WI38 (cell line): ENCODE measurements around the gene LPP.

Experiments used
- H3K4me3 ChIP-seq: 2 replicates; pipeline ENCODE4 v1.5.1; 2011; ENCODE audit warnings: low read depth, mild to moderate bottlenecking, control low read depth, low read length
- TF ChIP-seq, protein P1 (sequence below): IDR thresholded peaks from 2 replicates; pipeline ENCODE4 v1.5.1; 2012; ENCODE audit warnings: low read depth, mild to moderate bottlenecking, control low read depth, low read length

Gene LPP

DNA sequence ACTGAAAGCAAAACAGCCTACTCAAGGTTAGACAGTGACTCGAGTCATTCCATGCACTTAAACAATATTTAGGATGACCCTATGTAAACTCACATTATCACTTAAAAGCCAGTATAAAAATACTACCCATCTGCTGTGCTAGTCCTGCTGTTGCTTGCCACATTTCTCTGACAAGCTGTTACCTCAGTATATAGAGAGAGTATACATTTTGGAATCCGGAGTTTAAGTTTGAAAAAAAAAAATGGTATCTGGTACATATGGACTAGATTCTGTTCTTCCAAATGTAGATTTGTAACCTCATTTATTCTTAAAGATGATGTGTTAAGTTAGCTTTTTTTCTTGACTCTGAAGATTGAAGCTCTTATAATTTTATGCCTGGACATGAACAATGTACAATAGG is 514.0 kb downstream of the LPP start:
- TF ChIP-seq, protein P1, sequence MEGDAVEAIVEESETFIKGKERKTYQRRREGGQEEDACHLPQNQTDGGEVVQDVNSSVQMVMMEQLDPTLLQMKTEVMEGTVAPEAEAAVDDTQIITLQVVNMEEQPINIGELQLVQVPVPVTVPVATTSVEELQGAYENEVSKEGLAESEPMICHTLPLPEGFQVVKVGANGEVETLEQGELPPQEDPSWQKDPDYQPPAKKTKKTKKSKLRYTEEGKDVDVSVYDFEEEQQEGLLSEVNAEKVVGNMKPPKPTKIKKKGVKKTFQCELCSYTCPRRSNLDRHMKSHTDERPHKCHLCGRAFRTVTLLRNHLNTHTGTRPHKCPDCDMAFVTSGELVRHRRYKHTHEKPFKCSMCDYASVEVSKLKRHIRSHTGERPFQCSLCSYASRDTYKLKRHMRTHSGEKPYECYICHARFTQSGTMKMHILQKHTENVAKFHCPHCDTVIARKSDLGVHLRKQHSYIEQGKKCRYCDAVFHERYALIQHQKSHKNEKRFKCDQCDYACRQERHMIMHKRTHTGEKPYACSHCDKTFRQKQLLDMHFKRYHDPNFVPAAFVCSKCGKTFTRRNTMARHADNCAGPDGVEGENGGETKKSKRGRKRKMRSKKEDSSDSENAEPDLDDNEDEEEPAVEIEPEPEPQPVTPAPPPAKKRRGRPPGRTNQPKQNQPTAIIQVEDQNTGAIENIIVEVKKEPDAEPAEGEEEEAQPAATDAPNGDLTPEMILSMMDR: no peak
- H3K4me3 ChIP-seq: no peak overlapping the region

DNA sequence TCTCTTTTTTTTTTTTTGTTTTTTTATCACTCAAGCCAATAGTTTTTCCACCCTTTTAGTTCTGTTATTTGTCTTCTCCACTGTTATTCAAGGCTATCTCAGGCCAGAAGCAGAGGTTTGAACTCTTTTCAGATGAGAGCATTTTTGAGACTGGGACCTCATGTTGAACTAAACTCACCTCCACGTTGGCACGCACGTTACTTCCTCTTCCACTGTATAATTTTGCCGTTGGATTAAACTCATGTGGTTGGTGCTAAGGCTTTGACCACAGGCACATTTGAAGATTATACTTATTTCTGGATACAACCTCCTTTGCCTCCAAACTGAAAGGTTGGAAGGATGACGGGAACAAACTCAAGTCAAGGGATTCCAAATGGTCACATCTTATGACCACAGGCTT is 516.5 kb downstream of the LPP start:
- H3K4me3 ChIP-seq: no peak overlapping the region
- TF ChIP-seq, protein P1: no peak

DNA sequence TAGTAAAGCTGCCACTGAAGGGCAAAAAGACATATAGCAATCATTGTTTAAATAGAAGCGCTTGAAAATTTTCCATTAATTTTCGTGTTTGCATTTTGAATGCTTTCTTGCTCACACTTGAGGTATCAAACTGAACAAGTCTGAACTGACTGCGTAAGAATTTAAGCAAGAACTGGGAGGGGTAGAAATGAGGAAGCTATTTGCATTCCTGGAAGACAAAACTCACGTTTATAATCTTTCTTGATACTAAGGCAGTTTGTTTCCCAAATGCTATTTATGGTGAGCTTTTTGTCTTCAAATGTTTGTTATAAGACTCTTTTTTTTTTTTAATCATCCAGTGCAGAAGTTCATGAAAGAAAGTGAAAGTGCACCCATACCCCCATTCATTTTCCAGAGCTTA is 518.0 kb downstream of the LPP start:
- TF ChIP-seq, protein P1: no peak
- no peak overlapping the region for H3K4me3 ChIP-seq

DNA sequence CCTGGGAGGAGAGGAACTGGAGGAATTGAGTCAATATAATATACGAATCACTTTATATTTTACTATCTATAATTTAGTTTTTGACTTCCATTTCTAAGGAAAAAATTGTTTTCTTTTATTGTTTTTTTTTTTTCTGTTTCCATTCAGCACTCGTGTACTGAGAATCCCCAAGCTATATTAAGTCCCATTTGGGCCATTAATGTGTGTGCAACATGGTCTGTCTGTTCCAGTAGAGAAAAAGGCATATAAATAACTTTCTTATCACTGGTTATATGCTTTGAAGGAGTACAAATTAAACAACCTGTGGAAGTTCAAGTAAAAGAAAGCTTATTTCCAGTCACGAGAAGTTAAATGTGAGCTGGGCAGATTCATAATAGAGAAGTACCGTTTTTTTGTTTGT is 518.9 kb downstream of the LPP start:
- TF ChIP-seq, protein P1: no peak
- no peak overlapping the region for H3K4me3 ChIP-seq

DNA sequence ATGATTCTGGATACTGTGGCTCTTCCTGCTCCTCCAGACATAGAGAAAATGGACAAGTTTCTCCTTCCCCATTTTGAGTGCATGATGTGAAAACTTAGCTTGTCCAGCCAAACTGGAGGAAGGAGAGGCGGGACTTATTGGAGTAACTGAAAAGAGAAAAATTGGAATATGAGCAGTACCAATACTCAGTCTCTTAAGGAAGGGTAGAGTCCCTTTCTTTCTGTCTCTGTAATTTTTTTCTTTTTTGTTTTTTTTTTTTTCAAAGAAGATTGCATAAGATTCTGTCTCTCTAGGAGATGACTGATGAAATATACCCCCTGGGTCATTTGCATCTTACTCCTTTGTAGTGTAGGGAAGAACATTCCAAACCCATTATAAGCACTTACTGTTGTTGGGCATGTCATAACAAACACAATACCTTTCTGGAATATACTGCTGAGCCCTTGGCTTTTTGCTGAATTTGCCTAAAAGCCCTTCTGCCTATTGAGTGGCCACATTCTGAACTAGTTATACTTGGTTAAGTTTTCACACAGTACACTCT is 519.8 kb downstream of the LPP start:
- TF ChIP-seq, protein P1: no peak
- H3K4me3 ChIP-seq: no peak overlapping the region

DNA sequence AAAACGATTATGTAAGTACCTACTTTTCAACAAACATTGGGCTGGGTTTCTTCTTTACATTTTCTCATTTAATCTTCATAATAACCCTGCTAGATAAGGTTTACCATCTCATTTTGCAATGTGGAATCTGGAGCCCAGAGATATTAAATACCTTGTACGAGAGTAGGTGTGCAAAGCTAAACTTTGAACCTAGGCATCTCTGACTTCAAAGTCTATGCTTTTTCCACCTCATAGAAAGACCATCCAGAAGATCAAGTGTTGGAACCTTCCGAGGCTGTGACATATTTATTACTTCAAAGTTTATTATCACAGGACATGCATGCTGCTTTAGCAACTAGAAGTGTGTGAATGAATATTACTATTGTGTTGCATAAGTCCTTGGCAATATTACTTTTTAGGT is 520.6 kb downstream of the LPP start:
- TF ChIP-seq, protein P1: no peak
- H3K4me3 ChIP-seq: no peak overlapping the region

DNA sequence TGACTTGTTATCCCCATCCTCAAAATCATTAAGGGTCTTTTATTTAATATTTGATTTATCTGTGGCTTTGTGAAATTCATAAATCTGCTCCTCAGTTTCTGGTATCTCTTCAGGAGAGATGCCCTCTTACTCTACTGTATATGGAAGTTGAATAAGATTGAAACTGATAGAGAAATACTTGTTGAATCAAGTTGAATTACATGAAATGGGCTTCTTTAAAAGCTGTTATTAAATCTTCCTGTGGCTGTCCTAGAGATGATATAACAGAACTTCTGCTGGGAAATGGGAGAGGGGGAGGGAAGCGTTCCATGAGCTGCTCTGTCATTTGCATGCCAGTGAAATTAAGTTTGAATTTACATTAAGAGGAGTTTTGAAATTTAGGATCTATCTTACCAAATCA is 523.4 kb downstream of the LPP start:
- TF ChIP-seq, protein P1: no peak
- H3K4me3 ChIP-seq: no peak overlapping the region
